ENCODE data around the gene ARL6IP5. TPM values are rescaled to one million over a fixed set of nuclear protein-coding genes. Genes with fewer than 3 reads are reported as not detected.

The ARL6IP5 gene
- total and polyA plus RNA-seq, 7 experiments from 2014 or later = 75.8 to 457 (median 124) TPM

- Histone ChIP-seq H3K4me3 (ENCODE audit: low read length) (no peak overlapping the region), H3K27ac (ENCODE audit: low read depth, low read length) (no peak overlapping the region), H3K4me1 (ENCODE audit: control insufficient read depth in 2 of 2, insufficient read depth in 2 of 2, low read length in 2 of 2) (no peaks in the 10 kb centered on the region), H3K36me3 (ENCODE audit: control insufficient read depth in 2 of 3, insufficient read depth in 3 of 3, low read length in 3 of 3) (no peaks in the 10 kb centered on the region), H3K9me3 (ENCODE audit: control insufficient read depth in 2 of 3, low read length in 3 of 3) (no peaks in the 10 kb centered on the region), H3K27me3 (ENCODE audit: control insufficient read depth in 2 of 2, insufficient read depth in 2 of 2, low read length in 2 of 2) (no peaks in the 10 kb centered on the region)
- ChIA-PET POLR2A (interaction anchor here (0.6 to 1.2 kb wide), 5 partner anchors 10 to 196 kb away, joined by 3 to 4 read pairs (median 3); no protein-coding TSS in a partner anchor), CTCF (interaction anchor here (1.1 to 4.6 kb wide), 10 partner anchors 12 to 185 kb away, joined by 3 to 29 read pairs (median 7); partner anchors contain the start of gene ARL6IP5)
- peaks cover 1 to 10% (median 6%) of the 10 kb centered on the region in 7 donors for H3K4me1 Mint-ChIP-seq
- H3K27me3 Mint-ChIP-seq = peaks cover 0 to 7% (median 4%) of the 10 kb centered on the region in 5 donors
- ATAC-seq (peak; percentile 94), DNase-seq (peak; percentile 35 to 85 (median 78))
- H3K27ac Mint-ChIP-seq = peak overlapping the region in 1 of 9 donors; percentile 31
- H3K4me3 Mint-ChIP-seq = peak overlapping the region in 1 of 10 donors; percentile 16
- H3K36me3 Mint-ChIP-seq = peaks cover 0 to 4% (median 0%) of the 10 kb centered on the region in 5 donors
- intact Hi-C loops (cut with micrococcal nuclease) = loop anchor here (1.0 to 2.0 kb wide), 9 partner anchors 37 to 550 kb away; partner anchors contain the start of genes ARL6IP5 (in 1 of the 2) and EOGT (in 1 of the 2)
- no peaks in the 10 kb centered on the region for H3K9me3 Mint-ChIP-seq
Observed at GRCh38 chr3:69120879-69121464, 36.2 kb downstream of the ARL6IP5 start.

DNA sequence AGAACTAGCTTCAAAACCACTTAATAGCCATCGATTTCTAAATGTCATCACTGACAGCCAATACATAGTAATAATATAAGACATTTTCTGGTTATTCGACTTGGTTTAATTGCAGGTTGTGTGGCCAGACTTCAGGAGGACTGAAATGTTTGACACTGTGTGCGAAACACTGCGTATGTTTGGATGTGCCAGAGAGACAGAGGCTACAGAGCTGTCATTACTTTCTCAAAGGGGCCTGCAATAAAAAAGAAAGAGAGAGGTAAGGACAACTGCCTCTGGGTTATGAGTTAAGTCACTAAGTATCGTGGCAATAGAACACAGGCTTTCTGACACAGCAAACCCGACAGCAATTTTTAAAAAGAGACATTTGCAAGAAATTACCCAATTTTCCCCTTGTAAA lies 36.8 kb downstream of the ARL6IP5 start:
- intact Hi-C loops (cut with micrococcal nuclease) = loop anchor here (1.0 to 2.0 kb wide), 9 partner anchors 37 to 550 kb away; partner anchors contain the start of genes ARL6IP5 (in 1 of the 2) and EOGT (in 1 of the 2)
- ATAC-seq = no peak
- peaks cover 1 to 10% (median 6%) of the 10 kb centered on the region in 7 donors for H3K4me1 Mint-ChIP-seq

GRCh38 chr3:69121950-69122349 lies 37.2 kb downstream of the ARL6IP5 start:
- no peak overlapping the region for H3K27ac ChIP-seq (ENCODE audit: low read depth, low read length)
- no peak overlapping the region for H3K4me3 ChIP-seq (ENCODE audit: low read length)
- Mint-ChIP-seq H3K27me3 (peaks cover 0 to 12% (median 5%) of the 10 kb centered on the region in 5 donors), H3K36me3 (peaks cover 0 to 4% (median 0%) of the 10 kb centered on the region in 5 donors), H3K4me1 (peaks cover 1 to 10% (median 6%) of the 10 kb centered on the region in 7 donors), H3K4me3 (no peak overlapping the region), H3K9me3 (peaks cover 0 to under 1% (median 0%) of the 10 kb centered on the region in 11 donors), H3K27ac (no peak overlapping the region)
- no peaks in the 10 kb centered on the region for H3K9me3 ChIP-seq (ENCODE audit: control insufficient read depth in 2 of 3, low read length in 3 of 3)
- intact Hi-C loops (cut with micrococcal nuclease) = loop anchor here (1.0 to 2.0 kb wide), 9 partner anchors 38 to 549 kb away; partner anchors contain the start of genes ARL6IP5 (in 1 of the 2) and EOGT (in 1 of the 2)
- no peak for ATAC-seq
- no peaks in the 10 kb centered on the region for H3K27me3 ChIP-seq (ENCODE audit: control insufficient read depth in 2 of 2, insufficient read depth in 2 of 2, low read length in 2 of 2)
- H3K36me3 ChIP-seq (ENCODE audit: control insufficient read depth in 2 of 3, insufficient read depth in 3 of 3, low read length in 3 of 3) = no peaks in the 10 kb centered on the region
- ChIA-PET CTCF (interaction anchor here (1.0 to 4.6 kb wide), 7 partner anchors 14 to 184 kb away, joined by 3 to 29 read pairs (median 6); partner anchors contain the start of gene ARL6IP5), POLR2A (interaction anchor here (0.6 kb wide), 1 partner anchor 195 kb away, joined by 3 read pairs; no protein-coding TSS in a partner anchor)
- DNase-seq = no peak
- no peaks in the 10 kb centered on the region for H3K4me1 ChIP-seq (ENCODE audit: control insufficient read depth in 2 of 2, insufficient read depth in 2 of 2, low read length in 2 of 2)

More for the DNA sequence above, 36.8 kb downstream of the ARL6IP5 start:
- no peak overlapping the region for H3K27ac Mint-ChIP-seq
- H3K9me3 ChIP-seq (ENCODE audit: control insufficient read depth in 2 of 3, low read length in 3 of 3) = no peaks in the 10 kb centered on the region
- H3K27me3 Mint-ChIP-seq = peaks cover 0 to 12% (median 4%) of the 10 kb centered on the region in 5 donors
- H3K9me3 Mint-ChIP-seq = no peaks in the 10 kb centered on the region
- peaks cover 0 to 4% (median 0%) of the 10 kb centered on the region in 5 donors for H3K36me3 Mint-ChIP-seq
- no peaks in the 10 kb centered on the region for H3K4me1 ChIP-seq (ENCODE audit: control insufficient read depth in 2 of 2, insufficient read depth in 2 of 2, low read length in 2 of 2)
- H3K4me3 ChIP-seq (ENCODE audit: low read length) = no peak overlapping the region
- no peaks in the 10 kb centered on the region for H3K27me3 ChIP-seq (ENCODE audit: control insufficient read depth in 2 of 2, insufficient read depth in 2 of 2, low read length in 2 of 2)
- H3K36me3 ChIP-seq (ENCODE audit: control insufficient read depth in 2 of 3, insufficient read depth in 3 of 3, low read length in 3 of 3) = no peaks in the 10 kb centered on the region
- no peak overlapping the region for H3K27ac ChIP-seq (ENCODE audit: low read depth, low read length)
- DNase-seq = no peak
- ChIA-PET CTCF (interaction anchor here (1.1 to 4.6 kb wide), 9 partner anchors 12 to 184 kb away, joined by 3 to 29 read pairs (median 8); partner anchors contain the start of gene ARL6IP5), POLR2A (interaction anchor here (0.6 kb wide), 2 partner anchors 9 to 196 kb away, joined by 3 read pairs; no protein-coding TSS in a partner anchor)
- H3K4me3 Mint-ChIP-seq = no peak overlapping the region

- H3K9me3 ChIP-seq (ENCODE audit: control insufficient read depth in 2 of 3, low read length in 3 of 3) = no peaks in the 10 kb centered on the region
- Mint-ChIP-seq H3K4me1 (peaks cover 1 to 10% (median 6%) of the 10 kb centered on the region in 7 donors), H3K27ac (no peak within 1 kb of the TSS), H3K36me3 (peaks cover 0 to 4% (median 0%) of the 10 kb centered on the region in 5 donors), H3K4me3 (no peak within 1 kb of the TSS), H3K27me3 (peaks cover 0 to 12% (median 7%) of the 10 kb centered on the region in 5 donors), H3K9me3 (peaks cover 0 to 2% (median 0%) of the 10 kb centered on the region in 11 donors)
- H3K27ac ChIP-seq (ENCODE audit: low read depth, low read length) = no peak within 1 kb of the TSS
- intact Hi-C loops (cut with micrococcal nuclease) = no loop called here
- CTCF ChIA-PET = interaction anchor here (1.0 to 4.6 kb wide), 4 partner anchors 15 to 183 kb away, joined by 3 to 29 read pairs (median 10); no protein-coding TSS in a partner anchor
- POLR2A ChIA-PET = no interaction called here
- H3K27me3 ChIP-seq (ENCODE audit: control insufficient read depth in 2 of 2, insufficient read depth in 2 of 2, low read length in 2 of 2) = no peaks in the 10 kb centered on the region
- ATAC-seq = no peak
- no peak within 1 kb of the TSS for H3K4me3 ChIP-seq (ENCODE audit: low read length)
- H3K4me1 ChIP-seq (ENCODE audit: control insufficient read depth in 2 of 2, insufficient read depth in 2 of 2, low read length in 2 of 2) = no peaks in the 10 kb centered on the region
- no peak for DNase-seq
- no peaks in the 10 kb centered on the region for H3K36me3 ChIP-seq (ENCODE audit: control insufficient read depth in 2 of 3, insufficient read depth in 3 of 3, low read length in 3 of 3)
Observed at GRCh38 chr3:69122403-69122802, 37.7 kb downstream of the ARL6IP5 start, which contains the start of gene LMOD3. LMOD3 (minus strand) TSS chr3:69122595; CDS start chr3:69122386, 209 bp downstream.

- Histone ChIP-seq H3K9me3 (ENCODE audit: control insufficient read depth in 2 of 3, low read length in 3 of 3) (no peaks in the 10 kb centered on the region), H3K27ac (ENCODE audit: low read depth, low read length) (no peak overlapping the region), H3K36me3 (ENCODE audit: control insufficient read depth in 2 of 3, insufficient read depth in 3 of 3, low read length in 3 of 3) (no peaks in the 10 kb centered on the region), H3K4me1 (ENCODE audit: control insufficient read depth in 2 of 2, insufficient read depth in 2 of 2, low read length in 2 of 2) (no peaks in the 10 kb centered on the region), H3K4me3 (ENCODE audit: low read length) (no peak overlapping the region), H3K27me3 (ENCODE audit: control insufficient read depth in 2 of 2, insufficient read depth in 2 of 2, low read length in 2 of 2) (no peaks in the 10 kb centered on the region)
- ATAC-seq (no peak), DNase-seq (no peak)
- CTCF ChIA-PET = interaction anchor here (0.7 to 1.3 kb wide), 2 partner anchors 13 to 179 kb away, joined by 3 to 4 read pairs; no protein-coding TSS in a partner anchor
- Mint-ChIP-seq H3K9me3 (peaks cover 0 to 2% (median 0%) of the 10 kb centered on the region in 11 donors), H3K27ac (no peak overlapping the region), H3K36me3 (no peaks in the 10 kb centered on the region), H3K4me1 (peaks cover 0 to 1% (median under 1%) of the 10 kb centered on the region in 7 donors), H3K4me3 (no peak overlapping the region), H3K27me3 (peaks cover 0 to 21% (median 3%) of the 10 kb centered on the region in 5 donors)
- intact Hi-C loops (cut with micrococcal nuclease) = no loop called here
- POLR2A ChIA-PET = no interaction called here
Observed at GRCh38 chr3:69126216-69126615, 41.5 kb downstream of the ARL6IP5 start.

- no peaks in the 10 kb centered on the region for H3K27me3 ChIP-seq (ENCODE audit: control insufficient read depth in 2 of 2, insufficient read depth in 2 of 2, low read length in 2 of 2)
- Mint-ChIP-seq H3K27ac (no peak overlapping the region), H3K4me3 (no peak overlapping the region), H3K36me3 (no peaks in the 10 kb centered on the region), H3K27me3 (peaks cover 0 to 21% (median 3%) of the 10 kb centered on the region in 5 donors), H3K4me1 (no peaks in the 10 kb centered on the region), H3K9me3 (peaks cover 0 to 2% (median 0%) of the 10 kb centered on the region in 11 donors)
- H3K4me1 ChIP-seq (ENCODE audit: control insufficient read depth in 2 of 2, insufficient read depth in 2 of 2, low read length in 2 of 2) = no peaks in the 10 kb centered on the region
- intact Hi-C loops (cut with micrococcal nuclease) = no loop called here
- no peak overlapping the region for H3K27ac ChIP-seq (ENCODE audit: low read depth, low read length)
- POLR2A ChIA-PET = no interaction called here
- CTCF ChIA-PET = interaction anchor here (0.6 kb wide), 1 partner anchor 103 kb away, joined by 3 read pairs; no protein-coding TSS in a partner anchor
- H3K4me3 ChIP-seq (ENCODE audit: low read length) = no peak overlapping the region
- no peak for DNase-seq
- H3K36me3 ChIP-seq (ENCODE audit: control insufficient read depth in 2 of 3, insufficient read depth in 3 of 3, low read length in 3 of 3) = no peaks in the 10 kb centered on the region
- no peak for ATAC-seq
- no peaks in the 10 kb centered on the region for H3K9me3 ChIP-seq (ENCODE audit: control insufficient read depth in 2 of 3, low read length in 3 of 3)
Observed at GRCh38 chr3:69126999-69127398, 42.3 kb downstream of the ARL6IP5 start.

Measured in naive thymus-derived CD4-positive, alpha-beta T cell (primary cell).